GM19395 (cell line): ENCODE results near the gene IL32.
"Not testable (repeated sequence)": the region's sequence is repeated elsewhere in the genome, so short reads cannot be mapped to it uniquely, and the experiment has no call there.

Source experiments
- ATAC-seq: cut with Tn5 transposase; IDR thresholded peaks from one replicate; pipeline ENCODE4 v1.9.1; 2021; ENCODE audit warnings: mild to moderate bottlenecking, moderate library complexity; ENCODE audit not compliant: unreplicated experiment

The IL32 gene

GRCh38 chr16:3069146-3069545 lies 3.7 kb downstream of the IL32 start:
- ATAC-seq = not testable (repeated sequence)

DNA sequence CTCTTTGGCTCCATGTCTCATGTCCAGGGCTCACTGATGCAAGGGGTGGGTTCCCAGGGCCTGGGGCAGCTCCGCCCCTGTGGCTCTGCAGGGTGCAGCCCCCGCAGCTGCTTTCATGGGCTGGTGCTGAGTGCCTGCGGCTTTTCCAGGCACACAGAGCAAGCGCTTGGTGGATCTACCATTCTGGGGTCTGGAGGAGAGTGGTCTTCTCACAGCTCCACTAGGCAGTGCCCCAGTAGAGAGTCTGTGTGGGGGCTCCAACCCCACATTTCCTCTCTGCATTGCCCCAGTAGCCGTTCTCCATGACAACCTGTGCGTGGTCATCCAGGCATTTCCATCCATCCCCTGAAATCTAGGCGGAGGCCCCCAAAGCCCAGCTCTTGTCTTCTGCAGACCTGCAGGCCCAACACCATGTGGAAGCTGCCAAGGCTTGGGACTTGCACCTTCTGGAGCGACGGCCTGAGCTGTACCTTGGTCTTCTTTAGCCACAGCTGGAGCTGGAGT lies 5.2 kb downstream of the IL32 start:
- no peak for ATAC-seq

DNA sequence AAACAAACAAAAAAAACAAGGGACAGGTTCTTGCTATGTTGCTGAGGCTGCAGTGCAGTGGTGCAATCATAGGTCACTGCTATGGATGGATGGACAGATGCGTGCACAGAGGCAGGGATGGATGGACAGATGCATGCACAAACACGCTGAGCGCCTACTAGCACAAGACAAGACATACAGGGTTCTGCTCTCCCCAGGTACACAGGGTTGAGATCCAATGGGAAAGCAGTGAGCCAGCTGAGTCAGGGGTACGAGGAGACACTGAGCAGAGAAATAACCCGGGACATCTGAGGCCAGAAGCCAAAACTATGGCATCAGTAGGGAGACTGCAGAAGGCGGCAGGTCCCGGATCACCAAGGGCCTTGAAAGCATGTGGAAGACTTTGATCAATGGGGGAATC lies 6.2 kb downstream of the IL32 start:
- ATAC-seq = no peak

DNA sequence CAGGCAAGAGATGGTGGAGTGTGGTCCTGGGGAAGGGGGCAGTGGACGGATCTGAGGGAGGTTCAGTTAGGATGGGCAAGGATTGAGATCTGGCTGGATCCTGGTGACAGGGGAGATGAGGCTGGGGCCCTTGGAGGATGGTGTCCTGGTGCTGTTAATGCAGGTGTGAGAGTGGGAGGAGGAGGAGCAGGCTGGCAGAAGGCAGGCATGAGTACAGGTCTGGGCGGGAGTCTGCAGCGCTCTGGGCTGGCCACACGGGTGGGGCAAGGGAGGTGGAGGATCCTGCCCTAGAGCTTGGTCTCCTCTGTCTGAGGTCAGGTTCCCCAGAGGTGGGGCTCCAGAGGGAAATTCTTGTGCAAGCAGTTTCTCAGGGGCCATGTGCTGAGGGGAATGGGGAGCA lies 6.7 kb downstream of the IL32 start:
- not testable (repeated sequence) for ATAC-seq

DNA sequence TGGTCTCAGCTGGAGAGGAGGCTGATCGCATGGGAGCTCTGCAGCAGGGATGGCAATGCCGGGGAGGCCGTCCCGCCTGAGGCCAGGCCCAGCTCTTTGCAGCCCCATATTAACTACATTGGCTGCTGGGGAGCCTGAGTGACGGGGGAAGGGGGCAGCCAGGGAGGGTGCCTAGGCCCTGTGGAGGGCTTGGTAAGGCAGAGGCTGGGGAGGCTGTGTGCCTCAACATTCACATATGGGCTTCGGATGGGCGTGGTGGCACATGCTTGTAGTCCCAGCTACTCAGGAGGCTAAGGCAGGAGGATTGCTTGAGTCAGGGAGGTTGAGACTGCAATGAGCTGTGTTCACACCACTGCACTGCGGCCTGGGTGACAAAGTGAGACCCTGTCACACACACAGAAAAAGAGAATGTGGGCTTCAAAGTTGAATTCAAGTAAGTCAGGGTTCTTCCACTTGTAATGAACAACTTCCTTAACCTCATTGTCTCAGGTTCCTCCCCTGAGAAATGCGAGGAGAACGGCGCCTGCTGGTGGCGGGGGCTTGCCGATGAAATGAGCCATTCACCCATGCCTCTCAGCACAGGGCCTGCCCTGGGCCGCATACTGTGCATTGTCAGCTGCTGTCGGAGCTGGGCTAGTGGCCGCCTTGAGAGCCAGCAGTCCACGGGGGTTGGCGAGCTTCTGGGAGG lies 7.3 kb downstream of the IL32 start:
- not testable (repeated sequence) for ATAC-seq

GRCh38 chr16:3073448-3073847 lies 8.0 kb downstream of the IL32 start:
- ATAC-seq = no peak

- ATAC-seq = peak; percentile 77
These were observed 9.6 kb downstream of the IL32 start for GRCh38 chr16:3074860-3075522.

GRCh38 chr16:3075523-3075915 lies 10.1 kb downstream of the IL32 start:
- ATAC-seq = no peak

GRCh38 chr16:3075946-3076345 lies 10.5 kb downstream of the IL32 start:
- ATAC-seq = not testable (repeated sequence)

DNA sequence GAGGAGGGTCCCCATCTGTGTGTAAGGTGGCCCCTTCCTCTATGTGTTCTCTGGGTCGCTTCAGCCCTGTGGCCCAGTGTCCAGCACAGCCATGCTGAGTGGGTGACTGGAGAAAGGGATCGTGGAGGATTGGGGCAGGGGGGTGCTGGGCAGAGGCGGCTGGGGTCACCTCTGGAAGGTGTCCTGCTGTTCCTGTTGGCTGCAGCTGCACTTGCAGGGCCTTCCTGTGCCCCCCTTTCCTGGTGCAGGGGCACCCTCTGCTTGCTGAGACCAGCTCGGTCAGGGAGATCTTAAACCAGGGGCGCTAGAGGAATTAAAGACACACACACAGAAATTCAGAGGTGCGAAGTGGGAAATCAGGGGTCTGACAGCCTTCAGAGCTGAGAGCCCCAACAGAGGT lies 11.1 kb downstream of the IL32 start:
- ATAC-seq = no peak

DNA sequence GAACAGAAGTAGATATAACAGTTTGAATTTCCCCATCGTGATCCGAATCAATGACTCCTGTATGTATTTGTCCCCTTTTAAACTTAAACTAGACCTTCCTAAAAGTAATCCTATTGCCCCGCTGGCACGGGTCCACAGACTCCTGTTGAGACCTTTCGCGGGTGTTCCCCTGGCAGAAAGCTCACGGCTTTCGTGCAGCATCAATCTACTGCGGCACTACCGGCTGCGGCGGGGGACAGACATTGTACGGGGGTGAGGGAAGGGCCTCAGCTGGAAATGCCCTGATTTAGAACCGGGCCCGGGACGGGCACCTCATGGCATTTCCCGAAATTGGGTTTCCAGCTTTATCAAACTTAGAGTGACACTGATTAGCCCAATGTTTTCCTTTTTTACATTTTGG lies 14.6 kb downstream of the IL32 start:
- no peak for ATAC-seq

DNA sequence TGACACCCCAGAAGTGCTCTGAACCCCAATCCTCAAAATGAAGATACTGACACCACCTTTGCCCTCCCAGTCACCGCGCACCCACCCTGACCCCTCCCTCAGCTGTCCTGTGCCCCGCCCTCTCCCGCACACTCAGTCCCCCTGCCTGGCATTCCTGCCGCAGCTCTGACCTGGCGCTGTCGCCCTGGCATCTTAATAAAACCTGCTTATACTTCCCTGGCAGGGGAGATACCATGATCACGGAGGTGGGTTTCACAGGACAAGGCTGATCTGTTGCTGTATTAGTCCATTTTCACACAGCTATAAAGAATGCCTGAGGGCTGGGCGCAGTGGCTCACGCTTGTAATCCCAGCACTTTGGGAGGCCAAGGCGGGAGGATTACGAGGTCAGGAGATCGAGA lies 16.5 kb downstream of the IL32 start:
- ATAC-seq = not testable (repeated sequence)

GRCh38 chr16:3083408-3083807 lies 18.0 kb downstream of the IL32 start:
- not testable (repeated sequence) for ATAC-seq

DNA sequence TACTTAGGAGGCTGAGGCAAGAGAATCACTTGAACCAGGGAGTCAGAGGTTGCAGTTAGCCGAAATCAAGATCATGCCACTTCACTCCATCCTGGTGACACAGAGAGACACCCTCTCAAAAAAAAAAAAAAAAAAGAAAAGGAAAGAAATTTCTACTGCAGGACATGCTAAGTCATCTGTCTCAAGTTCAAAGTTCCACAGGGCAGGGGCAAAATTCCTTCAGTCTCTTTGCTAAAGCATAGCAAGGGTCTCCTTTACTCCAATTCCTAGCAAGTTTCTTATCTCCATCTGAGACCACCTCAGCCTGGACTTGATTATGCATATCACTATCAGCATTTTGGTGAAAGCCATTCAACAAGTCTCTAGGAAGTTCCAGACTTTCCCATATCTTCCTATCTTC lies 19.1 kb downstream of the IL32 start:
- ATAC-seq = no peak

GRCh38 chr16:3084969-3085670 lies 19.7 kb downstream of the IL32 start:
- no peak for ATAC-seq

DNA sequence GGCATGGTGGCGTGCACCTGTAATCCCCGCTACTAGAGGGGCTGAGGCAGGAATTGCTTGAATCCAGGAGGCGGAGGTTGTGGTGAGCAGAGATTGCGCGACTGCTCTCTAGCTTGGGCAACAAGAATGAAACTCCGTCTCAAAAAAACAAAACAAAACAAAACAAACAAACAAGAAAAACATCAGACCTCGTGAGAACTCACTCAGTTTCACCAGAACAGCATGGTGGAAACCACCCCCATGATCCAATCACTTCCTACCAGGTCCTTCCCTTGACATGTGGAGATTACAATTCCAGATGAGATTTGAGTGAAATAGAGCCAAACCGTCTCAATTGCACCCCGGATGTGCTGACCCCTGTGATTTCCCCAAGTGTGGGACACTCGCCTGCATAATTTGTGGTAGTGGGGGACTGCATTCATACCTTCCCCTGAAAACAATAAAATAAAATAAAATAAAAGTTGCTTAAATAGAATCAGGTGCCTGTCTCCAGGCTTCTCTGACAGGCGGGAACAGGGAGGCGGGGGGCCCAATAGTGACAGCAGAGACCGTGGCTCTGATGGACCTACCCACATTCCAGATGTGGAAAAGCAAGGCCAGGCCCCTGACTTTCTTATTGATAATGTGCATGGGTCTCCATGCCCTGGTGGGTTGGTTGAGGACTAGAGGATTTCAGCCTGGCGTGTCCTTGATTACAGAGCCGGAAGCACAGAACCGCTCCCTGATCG lies 20.6 kb downstream of the IL32 start:
- ATAC-seq = no peak

GRCh38 chr16:3086596-3087242 lies 21.3 kb downstream of the IL32 start:
- ATAC-seq = no peak

GRCh38 chr16:3087243-3088235 lies 22.1 kb downstream of the IL32 start:
- no peak for ATAC-seq

- no peak for ATAC-seq
These were observed 23.0 kb downstream of the IL32 start for GRCh38 chr16:3088450-3088849.
